B cell (primary cell): ENCODE data around the gene PTPRM. TPM values are rescaled to one million over a fixed set of nuclear protein-coding genes. Genes with fewer than 3 reads are reported as not detected.

Source experiments
- ATAC-seq: fragments of 200-7000 bp; cut with Tn5 transposase; one replicate; pipeline ENCODE4 v1.10.0; 2021; ENCODE audit warnings: low read depth, mild to moderate bottlenecking, moderate number of reproducible peaks, moderate library complexity
- CTCF ChIA-PET: fragments of 350-600 bp; sonication (Branson Sonifier 250); formaldehyde crosslinking; loops from one replicate; lab custom pipeline; 2021; ENCODE audit warnings: antibody characterized with exemption, inconsistent platforms; lab: Charles Lee
- POLR2A ChIA-PET: fragments of 350-600 bp; sonication (Branson Sonifier 250); formaldehyde crosslinking; loops from one replicate; lab custom pipeline; 2021; ENCODE audit warnings: antibody characterized with exemption; lab: Charles Lee
- DNase-seq: peaks from one replicate; pipeline ENCODE4 v3.0.0; 2013
- H2AFZ ChIP-seq: 2 replicates; pipeline ENCODE4 v1.6.1; 2012; ENCODE audit warnings: mild to moderate bottlenecking, low read depth, low read length; ENCODE audit not compliant: insufficient read depth, poor library complexity, severe bottlenecking
- H3K27ac ChIP-seq, 2 donors: 1 replicate in 1 of 2; 2 replicates in 1 of 2; pipeline ENCODE4 v1.5.1; 2012 to 2013; ENCODE audit warnings: low read length in 2 of 2, mild to moderate bottlenecking in 2 of 2, moderate library complexity in 1 of 2
- H3K27me3 ChIP-seq, 4 experiments: fragments of 200-600 bp in 1 of 4; sonication (generic) in 1 of 4; replicated peaks in 1 of 4; 1 replicate in 2 of 4; 2 replicates in 2 of 4; pipeline versions ENCODE4 v1.6.1 to v1.7.0; 2013 to 2016; ENCODE audit warnings: low read length in 3 of 4, mild to moderate bottlenecking in 2 of 4, mixed read lengths in 1 of 4, moderate library complexity in 1 of 4; ENCODE audit not compliant: insufficient read depth in 4 of 4, control insufficient read depth in 3 of 4; ENCODE audit errors: control extremely low read depth in 1 of 4
- H3K36me3 ChIP-seq, 2 experiments: replicated peaks in 1 of 2; 1 replicate in 1 of 2; 2 replicates in 1 of 2; pipeline versions ENCODE4 v1.6.1 to v1.7.1; 2013; ENCODE audit warnings: low read length in 1 of 2; ENCODE audit not compliant: insufficient read depth in 2 of 2, control insufficient read depth in 1 of 2; ENCODE audit errors: control extremely low read depth in 1 of 2, extremely low read depth in 1 of 2
- H3K4me1 ChIP-seq, 2 donors: fragments of 200-600 bp in 1 of 2; sonication (generic) in 1 of 2; 1 replicate in 1 of 2; 2 replicates in 1 of 2; pipeline versions ENCODE4 v1.5.1 to v1.6.1; 2013 to 2017; ENCODE audit warnings: low read length in 2 of 2; ENCODE audit not compliant: control insufficient read depth in 2 of 2, insufficient read depth in 2 of 2
- H3K4me2 ChIP-seq: replicated peaks from 2 replicates; pipeline ENCODE3; 2012; ENCODE audit warnings: mild to moderate bottlenecking, low read depth, low read length; ENCODE audit not compliant: poor library complexity, severe bottlenecking
- H3K4me3 ChIP-seq, 5 experiments: fragments of 200-600 bp in 1 of 5; sonication (generic) in 1 of 5; 1 replicate in 3 of 5; 2 replicates in 2 of 5; pipeline versions ENCODE4 v1.5.1 to v1.7.0; 2011 to 2016; ENCODE audit warnings: low read length in 4 of 5, mild to moderate bottlenecking in 4 of 5, low read depth in 2 of 5, control low read depth in 1 of 5, moderate library complexity in 1 of 5; ENCODE audit not compliant: insufficient read depth in 1 of 5; ENCODE audit errors: control extremely low read depth in 1 of 5, extremely low read depth in 1 of 5
- H3K79me2 ChIP-seq: fragments of 200-600 bp; sonication (generic); one replicate; pipeline ENCODE4 v1.6.0; 2016; ENCODE audit warnings: low read length; ENCODE audit not compliant: control insufficient read depth, insufficient read depth
- H3K9ac ChIP-seq: fragments of 200-600 bp; sonication (generic); 2 replicates; pipeline ENCODE4 v1.6.1; 2017; ENCODE audit warnings: mild to moderate bottlenecking, low read length, moderate library complexity
- H3K9me3 ChIP-seq, 3 donors: one replicate each; pipeline versions ENCODE4 v1.6.1 to v1.7.1; 2013; ENCODE audit warnings: low read length in 2 of 3; ENCODE audit not compliant: control insufficient read depth in 2 of 3, insufficient read depth in 1 of 3; ENCODE audit errors: control extremely low read depth in 1 of 3
- H4K20me1 ChIP-seq: 2 replicates; pipeline ENCODE4 v1.6.0; 2012; ENCODE audit warnings: mild to moderate bottlenecking, low read length; ENCODE audit not compliant: insufficient read depth, control insufficient read depth, poor library complexity, severe bottlenecking
- H3K27ac Mint-ChIP-seq: one replicate; pipeline ENCODE4 v1.8.0; 2021; ENCODE audit warnings: mixed read lengths
- H3K27me3 Mint-ChIP-seq: one replicate; pipeline ENCODE4 v1.8.0; 2021; ENCODE audit warnings: mixed read lengths
- H3K4me1 Mint-ChIP-seq: one replicate; pipeline ENCODE4 v1.8.0; 2021; ENCODE audit warnings: mixed read lengths
- H3K4me3 Mint-ChIP-seq: one replicate; pipeline ENCODE4 v1.8.0; 2021; ENCODE audit warnings: mixed read lengths
- H3K9me3 Mint-ChIP-seq: one replicate; pipeline ENCODE4 v1.8.0; 2022; ENCODE audit warnings: mixed read lengths; ENCODE audit not compliant: insufficient read depth
- CTCF ChIP-seq: fragments of 200-600 bp; IDR thresholded peaks from one replicate; pipeline ENCODE4 v1.8.0; 2022; ENCODE audit warnings: antibody characterized with exemption, mild to moderate bottlenecking
- EZH2 ChIP-seq: IDR thresholded peaks from 2 replicates; pipeline ENCODE4 v1.6.1; 2012; ENCODE audit warnings: borderline replicate concordance, low read depth, mild to moderate bottlenecking, moderate library complexity, low read length; ENCODE audit not compliant: insufficient read depth, poor library complexity, severe bottlenecking
- WGBS: methylation state at CpG from one replicate; pipeline ENCODE4 v1.1.5; 2013; ENCODE audit warnings: missing lambda C conversion rate; ENCODE audit not compliant: insufficient coverage; 5-methylcytosine and 5-hydroxymethylcytosine counted together
- intact Hi-C: fragments of 100-400 bp; cut with micrococcal nuclease; formaldehyde crosslinking; loops from one replicate; pipeline ENCODE4 v1.10.0; 2022
- polyA plus RNA-seq: library from polyadenylated mRNA; depleted of rRNA; stranded (reverse); fragments of >200 nt; gene quantifications from 2 replicates; pipeline ENCODE4 v1.2.3, GENCODE V29; 2012
- total RNA-seq, 2 donors: library from RNA; stranded (reverse); fragments of 120-200 nt in 1 of 2; gene quantifications; 1 replicate in 1 of 2; 2 replicates in 1 of 2; pipeline versions ENCODE4 v1.2.3 to v1.2.4, GENCODE V29; 2013 to 2022

Gene PTPRM
- total and polyA plus RNA-seq, 2 donors (not counting 1 experiment from before 2014, with no cell fraction given): 0.20 to 0.89 TPM

- no peaks in the 10 kb centered on the region for H3K4me1 ChIP-seq
- POLR2A ChIA-PET: no interaction called here
- TF ChIP-seq CTCF (no peak), EZH2 (no peak)
- H2AFZ ChIP-seq: no peak overlapping the region
- no peak for DNase-seq
- no peaks in the 10 kb centered on the region for H3K27me3 ChIP-seq
- Mint-ChIP-seq H3K27ac (no peak overlapping the region), H3K4me1 (no peaks in the 10 kb centered on the region), H3K27me3 (peaks cover 5% of the 10 kb centered on the region), H3K4me3 (no peak overlapping the region), H3K9me3 (no peaks in the 10 kb centered on the region)
- no peak overlapping the region for H3K27ac ChIP-seq
- no peak overlapping the region for H3K9ac ChIP-seq
- no peak overlapping the region for H3K4me3 ChIP-seq
- intact Hi-C loops: no loop called here
- no peaks in the 10 kb centered on the region for H3K36me3 ChIP-seq
- H3K4me2 ChIP-seq: no peak overlapping the region
- ATAC-seq: no peak
- CTCF ChIA-PET: no interaction called here
- H3K79me2 ChIP-seq: no peaks in the 10 kb centered on the region
- WGBS: 86% methylated on average over 4 of the region's 9 CpGs
- H3K9me3 ChIP-seq: no peaks in the 10 kb centered on the region
- H4K20me1 ChIP-seq: no peaks in the 10 kb centered on the region
These were observed 814.8 kb downstream of the PTPRM start for GRCh38 chr18:8381821-8382459.

- CTCF ChIA-PET: no interaction called here
- TF ChIP-seq EZH2: no peak
- no peak for TF ChIP-seq CTCF
- no peaks in the 10 kb centered on the region for H4K20me1 ChIP-seq
- H3K4me3 ChIP-seq: no peak overlapping the region
- H3K4me2 ChIP-seq: no peak overlapping the region
- H3K9ac ChIP-seq: no peak overlapping the region
- intact Hi-C loops: no loop called here
- no peak overlapping the region for H3K27ac ChIP-seq
- no peaks in the 10 kb centered on the region for H3K79me2 ChIP-seq
- peaks cover 7% of the 10 kb centered on the region for H3K27me3 Mint-ChIP-seq
- H3K9me3 Mint-ChIP-seq: no peaks in the 10 kb centered on the region
- no peak for ATAC-seq
- no peaks in the 10 kb centered on the region for H3K9me3 ChIP-seq
- H3K36me3 ChIP-seq: no peaks in the 10 kb centered on the region
- H3K27me3 ChIP-seq: no peaks in the 10 kb centered on the region
- DNase-seq: no peak
- no peaks in the 10 kb centered on the region for H3K4me1 Mint-ChIP-seq
- WGBS: 91% methylated on average over 4 of the region's 4 CpGs
- H3K27ac Mint-ChIP-seq: no peak overlapping the region
- no peak overlapping the region for H3K4me3 Mint-ChIP-seq
- POLR2A ChIA-PET: no interaction called here
- no peak overlapping the region for H2AFZ ChIP-seq
- no peaks in the 10 kb centered on the region for H3K4me1 ChIP-seq
These were observed 818.3 kb downstream of the PTPRM start for GRCh38 chr18:8385400-8385799.
